Neuronal stem cell (in vitro differentiated cells): ENCODE results near the gene CCSER2.
A peak's percentile ranks its signal among the peaks of the same experiment; 100 is the strongest.

Source experiments
- DNase-seq: peaks from one replicate; pipeline ENCODE4 v3.0.0-alpha.2; 2013; ENCODE audit warnings: low spot score
- H2AFZ ChIP-seq: one replicate; pipeline ENCODE4 v1.6.1; 2013; ENCODE audit warnings: mild to moderate bottlenecking, low read length, inconsistent platforms
- H2AK5ac ChIP-seq: 2 replicates; pipeline ENCODE4 v1.6.1; 2013; ENCODE audit warnings: low read depth, mild to moderate bottlenecking, inconsistent platforms, low read length, moderate library complexity, mixed read lengths
- H2BK120ac ChIP-seq: 2 replicates; pipeline ENCODE4 v1.6.1; 2013; ENCODE audit warnings: low read depth, mild to moderate bottlenecking, inconsistent platforms, low read length, moderate library complexity, mixed read lengths
- H2BK12ac ChIP-seq: one replicate; pipeline ENCODE4 v1.6.1; 2013; ENCODE audit warnings: low read length, inconsistent platforms
- H2BK15ac ChIP-seq: 2 replicates; pipeline ENCODE4 v1.6.1; 2013; ENCODE audit warnings: mild to moderate bottlenecking, low read length, inconsistent platforms, mixed read lengths
- H2BK5ac ChIP-seq: one replicate; pipeline ENCODE4 v1.6.1; 2013; ENCODE audit warnings: inconsistent platforms, mild to moderate bottlenecking, low read length, moderate library complexity
- H3K14ac ChIP-seq: one replicate; pipeline ENCODE4 v1.6.1; 2013; ENCODE audit warnings: low read length, inconsistent platforms
- H3K18ac ChIP-seq: 2 replicates; pipeline ENCODE4 v1.6.1; 2013; ENCODE audit warnings: low read length, inconsistent platforms
- H3K23ac ChIP-seq: 2 replicates; pipeline ENCODE4 v1.6.1; 2013; ENCODE audit warnings: low read depth, mild to moderate bottlenecking, mixed read lengths, low read length, inconsistent platforms; ENCODE audit not compliant: poor library complexity
- H3K27ac ChIP-seq: replicated peaks from 3 replicates; pipeline ENCODE4 v1.5.1; 2013; ENCODE audit warnings: low read length, inconsistent platforms
- H3K27me3 ChIP-seq, 3 experiments: 2 replicates each; pipeline ENCODE4 v1.6.1; 2013; ENCODE audit warnings: low read length in 3 of 3, mild to moderate bottlenecking in 2 of 3, inconsistent platforms in 1 of 3, low read depth in 1 of 3, mixed read lengths in 1 of 3, moderate library complexity in 1 of 3; ENCODE audit not compliant: control insufficient read depth in 3 of 3, insufficient read depth in 3 of 3
- H3K36me3 ChIP-seq, 2 donors: replicated peaks in 1 of 2; 2 replicates each; pipeline ENCODE4 v1.6.1; 2013; ENCODE audit warnings: low read length in 2 of 2; ENCODE audit not compliant: control insufficient read depth in 2 of 2, insufficient read depth in 2 of 2
- H3K4ac ChIP-seq: 2 replicates; pipeline ENCODE4 v1.6.1; 2013; ENCODE audit warnings: inconsistent platforms, mild to moderate bottlenecking, low read length, moderate library complexity
- H3K4me1 ChIP-seq, 2 donors: 1 replicate in 1 of 2; 2 replicates in 1 of 2; pipeline ENCODE4 v1.6.1; 2013; ENCODE audit warnings: low read length in 2 of 2, low read depth in 1 of 2; ENCODE audit not compliant: control insufficient read depth in 2 of 2, insufficient read depth in 1 of 2
- H3K4me2 ChIP-seq: one replicate; pipeline ENCODE4 v1.6.1; 2013; ENCODE audit warnings: mild to moderate bottlenecking, low read length, inconsistent platforms; ENCODE audit not compliant: insufficient read depth, poor library complexity, severe bottlenecking
- H3K4me3 ChIP-seq, 2 donors: 2 replicates each; pipeline ENCODE4 v1.5.1; 2013; ENCODE audit warnings: low read length in 2 of 2, mild to moderate bottlenecking in 2 of 2, inconsistent platforms in 1 of 2, moderate library complexity in 1 of 2
- H3K79me1 ChIP-seq: one replicate; pipeline ENCODE4 v1.6.1; 2013; ENCODE audit warnings: low read depth, mild to moderate bottlenecking, inconsistent platforms, low read length, moderate library complexity
- H3K9ac ChIP-seq: one replicate; pipeline ENCODE4 v1.6.1; 2013; ENCODE audit warnings: mild to moderate bottlenecking, low read depth, low read length, inconsistent platforms; ENCODE audit not compliant: poor library complexity
- H3K9me3 ChIP-seq, 2 donors: replicated peaks in 1 of 2; 2 replicates each; pipeline versions ENCODE3 to v1.6.1; 2013; ENCODE audit warnings: low read length in 2 of 2, mild to moderate bottlenecking in 2 of 2, inconsistent platforms in 1 of 2, low read depth in 1 of 2, mixed read lengths in 1 of 2, moderate library complexity in 1 of 2; ENCODE audit not compliant: control insufficient read depth in 2 of 2, insufficient read depth in 1 of 2
- H4K8ac ChIP-seq: one replicate; pipeline ENCODE4 v1.6.1; 2013; ENCODE audit warnings: low read depth, mild to moderate bottlenecking, inconsistent platforms, low read length, moderate library complexity
- H4K91ac ChIP-seq: one replicate; pipeline ENCODE4 v1.6.1; 2013; ENCODE audit warnings: low read length, low read depth, mild to moderate bottlenecking, inconsistent platforms; ENCODE audit not compliant: poor library complexity
- WGBS, 2 donors: extraction: QIAGEN DNeasy Blood & Tissue Kit; methylation state at CpG; one replicate each; pipeline ENCODE4 v1.1.7; 2013; ENCODE audit warnings: missing lambda C conversion rate in 2 of 2, mixed read lengths in 1 of 2; ENCODE audit not compliant: insufficient read length in 2 of 2, insufficient replicate concordance in 1 of 2; ENCODE audit errors: extremely low coverage in 2 of 2; 5-methylcytosine and 5-hydroxymethylcytosine counted together

CCSER2 gene

DNA sequence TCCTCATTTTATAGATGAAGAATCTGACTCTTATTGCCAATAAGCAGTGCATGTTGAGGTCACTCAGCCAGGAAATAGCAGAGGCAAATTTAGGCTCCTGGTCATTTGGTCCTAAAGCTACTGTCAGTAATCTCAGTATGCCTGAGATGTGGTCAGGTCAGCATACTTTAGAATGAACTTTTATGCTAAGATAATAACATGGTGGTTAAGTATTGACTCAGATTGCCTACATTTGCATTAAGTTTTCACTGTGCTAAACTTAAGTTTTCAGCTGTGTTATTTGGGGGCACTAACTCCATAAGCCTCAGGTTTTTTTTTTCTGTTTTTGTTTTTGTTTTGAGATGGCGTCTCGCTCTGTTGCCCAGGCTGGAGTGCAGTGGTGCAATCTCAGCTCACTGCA, 35.9 kb upstream of the CCSER2 start:
- H3K27ac ChIP-seq: no peak overlapping the region
- no peaks in the 10 kb centered on the region for H3K36me3 ChIP-seq
- H3K9ac ChIP-seq: no peak overlapping the region
- no peak for DNase-seq
- H3K79me1 ChIP-seq: no peaks in the 10 kb centered on the region
- H2AK5ac ChIP-seq: no peak overlapping the region
- no peaks in the 10 kb centered on the region for H3K9me3 ChIP-seq
- H2BK5ac ChIP-seq: no peak overlapping the region
- no peak overlapping the region for H3K23ac ChIP-seq
- no peak overlapping the region for H3K18ac ChIP-seq
- H2AFZ ChIP-seq: no peak overlapping the region
- no peak overlapping the region for H2BK120ac ChIP-seq
- no peak overlapping the region for H4K91ac ChIP-seq
- H2BK12ac ChIP-seq: no peak overlapping the region
- no peak overlapping the region for H3K14ac ChIP-seq
- no peaks in the 10 kb centered on the region for H3K27me3 ChIP-seq
- H3K4me1 ChIP-seq: peaks cover 0 to 2% of the 10 kb centered on the region in 2 donors
- WGBS, 2 donors: no CpG with 5 or more reads among the region's 2 CpGs
- H4K8ac ChIP-seq: no peak overlapping the region
- H2BK15ac ChIP-seq: no peak overlapping the region
- no peak overlapping the region for H3K4ac ChIP-seq
- no peak overlapping the region for H3K4me2 ChIP-seq
- no peak overlapping the region for H3K4me3 ChIP-seq

DNA sequence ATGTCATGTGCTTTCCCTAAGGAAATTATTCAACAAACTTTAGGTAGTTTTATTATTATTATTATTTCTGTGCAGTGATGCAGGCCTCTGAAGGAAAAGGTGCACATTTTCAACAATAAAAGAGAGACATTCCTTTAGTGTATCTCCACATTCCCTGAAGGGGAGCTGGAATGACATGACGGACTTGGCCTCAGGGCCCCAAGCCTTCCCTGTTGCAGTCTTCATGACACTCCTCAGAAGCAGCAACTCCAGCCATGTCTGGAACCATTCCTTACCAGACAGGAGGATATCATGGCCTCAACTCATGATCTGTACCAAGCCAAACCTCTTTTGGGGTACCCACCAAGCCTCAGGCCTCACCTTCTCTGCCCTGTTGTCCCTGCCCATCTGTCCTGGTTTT, 35.2 kb upstream of the CCSER2 start:
- H3K9ac ChIP-seq: no peak overlapping the region
- H3K36me3 ChIP-seq: no peaks in the 10 kb centered on the region
- no peaks in the 10 kb centered on the region for H3K79me1 ChIP-seq
- H3K18ac ChIP-seq: no peak overlapping the region
- H2AK5ac ChIP-seq: no peak overlapping the region
- no peaks in the 10 kb centered on the region for H3K9me3 ChIP-seq
- H2BK15ac ChIP-seq: no peak overlapping the region
- no peak overlapping the region for H3K27ac ChIP-seq
- H3K4me3 ChIP-seq: peak overlapping the region in 1 of 2 donors; percentile 28
- H2BK120ac ChIP-seq: no peak overlapping the region
- no peak overlapping the region for H3K4me2 ChIP-seq
- H2BK5ac ChIP-seq: no peak overlapping the region
- no peak overlapping the region for H3K4ac ChIP-seq
- peak overlapping the region; percentile 75 for H3K23ac ChIP-seq
- no peak overlapping the region for H4K8ac ChIP-seq
- no peak overlapping the region for H2BK12ac ChIP-seq
- H4K91ac ChIP-seq: no peak overlapping the region
- no peaks in the 10 kb centered on the region for H3K27me3 ChIP-seq
- H3K4me1 ChIP-seq: peaks cover 0 to 2% of the 10 kb centered on the region in 2 donors
- no peak overlapping the region for H3K14ac ChIP-seq
- WGBS, 2 donors: no CpG with 5 or more reads among the region's 1 CpG
- no peak overlapping the region for H2AFZ ChIP-seq
- DNase-seq: no peak

DNA sequence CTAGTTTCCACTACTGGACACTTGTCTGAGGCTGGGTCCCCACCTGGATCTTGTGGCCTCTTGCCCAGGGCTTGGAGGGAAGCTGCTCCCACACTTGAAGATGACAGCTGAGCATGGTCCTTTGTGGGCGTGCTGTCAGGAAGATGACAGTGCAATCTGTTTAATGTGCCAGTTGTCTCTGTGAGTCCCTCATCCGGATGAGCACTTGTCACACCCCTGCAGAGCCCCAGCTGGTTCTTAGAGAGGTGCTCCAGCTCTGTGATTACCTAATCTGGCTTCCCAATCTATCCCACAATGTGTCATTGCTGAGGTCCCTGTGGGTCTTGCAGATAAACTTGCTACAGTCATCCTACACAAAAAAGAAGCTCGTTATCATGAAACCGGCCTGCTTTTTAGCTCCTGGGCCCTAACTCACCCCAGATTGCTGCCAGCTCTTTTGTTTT, 34.8 kb upstream of the CCSER2 start:
- H3K4me1 ChIP-seq: peaks cover 0 to 4% of the 10 kb centered on the region in 2 donors
- H3K27me3 ChIP-seq: no peaks in the 10 kb centered on the region
- H3K9me3 ChIP-seq: no peaks in the 10 kb centered on the region
- no peak for DNase-seq
- no peak overlapping the region for H3K9ac ChIP-seq
- H3K27ac ChIP-seq: no peak overlapping the region
- no peak overlapping the region for H3K18ac ChIP-seq
- no peak overlapping the region for H3K4ac ChIP-seq
- no peak overlapping the region for H3K14ac ChIP-seq
- no peak overlapping the region for H3K4me2 ChIP-seq
- no peaks in the 10 kb centered on the region for H3K36me3 ChIP-seq
- H4K91ac ChIP-seq: no peak overlapping the region
- H2AK5ac ChIP-seq: no peak overlapping the region
- no peak overlapping the region for H2BK15ac ChIP-seq
- no peak overlapping the region for H2AFZ ChIP-seq
- no peak overlapping the region for H2BK5ac ChIP-seq
- H3K79me1 ChIP-seq: no peaks in the 10 kb centered on the region
- no peak overlapping the region for H2BK12ac ChIP-seq
- WGBS, 2 donors: no CpG with 5 or more reads among the region's 4 CpGs
- no peak overlapping the region for H4K8ac ChIP-seq
- H2BK120ac ChIP-seq: no peak overlapping the region
- no peak overlapping the region for H3K4me3 ChIP-seq
- H3K23ac ChIP-seq: peak overlapping the region; percentile 75

DNA sequence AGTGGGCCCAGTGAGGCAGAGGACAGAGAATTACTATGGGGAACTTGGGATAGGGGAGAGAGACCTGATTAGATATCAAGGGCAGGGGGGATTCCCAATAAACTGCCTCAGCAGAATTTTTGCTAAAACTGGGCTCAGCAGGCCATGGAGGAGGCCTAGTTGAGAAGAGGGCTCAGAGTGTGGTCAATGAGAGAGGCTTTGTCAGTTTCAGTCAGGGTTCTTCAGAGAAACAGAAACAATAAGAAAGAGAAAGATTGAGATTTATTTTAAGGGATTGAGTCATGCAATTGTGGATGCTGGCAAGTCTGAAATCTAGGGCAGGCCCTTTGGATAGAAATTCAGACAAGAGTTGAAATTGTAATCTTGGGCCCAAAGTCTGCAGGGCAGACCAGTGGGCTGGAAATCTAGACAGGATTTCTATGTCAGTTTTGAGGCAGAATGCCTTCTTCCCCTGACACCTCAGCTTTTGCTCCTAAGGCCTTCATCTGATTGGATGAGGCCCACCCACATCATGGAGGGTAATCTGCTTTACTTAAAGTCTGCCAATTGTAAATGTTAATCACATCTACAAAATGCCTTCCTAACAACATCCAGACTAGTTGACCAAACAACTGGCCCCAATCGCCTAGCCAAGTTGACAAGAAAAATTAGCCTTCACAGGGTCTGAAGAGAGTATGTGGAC, 33.5 kb upstream of the CCSER2 start:
- Histone ChIP-seq H3K18ac (no peak overlapping the region), H3K14ac (no peak overlapping the region), H3K4me3 (no peak overlapping the region), H3K27me3 (no peaks in the 10 kb centered on the region), H2BK120ac (no peak overlapping the region), H3K27ac (no peak overlapping the region), H4K8ac (no peak overlapping the region), H2BK12ac (no peak overlapping the region), H3K4me1 (peaks cover 0 to 4% of the 10 kb centered on the region in 2 donors), H3K9me3 (no peaks in the 10 kb centered on the region), H2AK5ac (no peak overlapping the region), H3K4me2 (no peak overlapping the region), H4K91ac (no peak overlapping the region), H3K23ac (no peak overlapping the region), H3K79me1 (no peaks in the 10 kb centered on the region), H3K36me3 (no peaks in the 10 kb centered on the region), H3K9ac (no peak overlapping the region), H3K4ac (no peak overlapping the region), H2BK15ac (no peak overlapping the region), H2BK5ac (no peak overlapping the region), H2AFZ (no peak overlapping the region)
- no CpG with 5 or more reads among the region's 1 CpG for WGBS, 2 donors
- DNase-seq: no peak
